H1 (cell line): Measurements from ENCODE around the gene CD151. TPM values are rescaled to one million over a fixed set of nuclear protein-coding genes. Genes with fewer than 3 reads are reported as not detected.

Source experiments
- ATF3 ChIP-seq: IDR thresholded peaks from 2 replicates; pipeline ENCODE4 v1.6.1; 2011; ENCODE audit warnings: low read depth, mild to moderate bottlenecking, low read length; ENCODE audit not compliant: insufficient read depth
- BACH1 ChIP-seq: IDR thresholded peaks from 2 replicates; pipeline ENCODE4 v1.6.1; 2012; ENCODE audit warnings: low read length, improper control_type of control experiment
- BCL11A ChIP-seq, 2 experiments: IDR thresholded peaks; one replicate each; pipeline ENCODE4 v1.6.1; 2011; ENCODE audit warnings: low read depth in 2 of 2, low read length in 2 of 2, mild to moderate bottlenecking in 2 of 2
- CEBPB ChIP-seq: IDR thresholded peaks from 2 replicates; pipeline ENCODE4 v1.6.1; 2012; ENCODE audit warnings: low read depth, low read length
- CREB1 ChIP-seq: IDR thresholded peaks from 2 replicates; pipeline ENCODE4 v1.6.1; 2012; ENCODE audit warnings: inconsistent platforms
- HDAC6 ChIP-seq: IDR thresholded peaks from one replicate; pipeline ENCODE4 v1.7.1; 2012; ENCODE audit warnings: low read depth, mild to moderate bottlenecking, inconsistent platforms, low read length, moderate library complexity
- JUN ChIP-seq: IDR thresholded peaks from 2 replicates; pipeline ENCODE4 v1.6.1; 2011; ENCODE audit warnings: low read depth, mild to moderate bottlenecking, improper control_type of control experiment, low read length
- MAFK ChIP-seq: IDR thresholded peaks from 2 replicates; pipeline ENCODE4 v1.6.1; 2012; ENCODE audit warnings: low read depth, mild to moderate bottlenecking, improper control_type of control experiment, low read length
- PHF8 ChIP-seq: fragments of 200-600 bp; sonication (generic); conservative IDR thresholded peaks from 2 replicates; pipeline ENCODE4 v1.7.1; 2012; ENCODE audit warnings: low read depth, mild to moderate bottlenecking, inconsistent platforms, low read length, moderate library complexity
- RNF2 ChIP-seq: fragments of 200-900, 300-1000 bp; sonication (generic); IDR thresholded peaks from 2 replicates; pipeline ENCODE4 v1.7.1; 2016; ENCODE audit warnings: borderline replicate concordance, low read depth, mild to moderate bottlenecking, antibody characterized with exemption, low read length; ENCODE audit not compliant: poor library complexity, severe bottlenecking; ENCODE audit errors: missing control alignments
- SIN3A ChIP-seq, 2 experiments: IDR thresholded peaks in 1 of 2; conservative IDR thresholded peaks in 1 of 2; 2 replicates each; pipeline ENCODE4 v1.6.1; 2011 to 2012; ENCODE audit warnings: low read length in 2 of 2, improper control_type of control experiment in 1 of 2, low read depth in 1 of 2, mild to moderate bottlenecking in 1 of 2
- SIX5 ChIP-seq: IDR thresholded peaks from 2 replicates; pipeline ENCODE4 v1.6.1; 2011; ENCODE audit warnings: mild to moderate bottlenecking, low read depth, low read length
- TBP ChIP-seq: IDR thresholded peaks from 2 replicates; pipeline ENCODE4 v1.6.1; 2011; ENCODE audit warnings: low read depth, low read length, improper control_type of control experiment
- ZNF274 ChIP-seq: IDR thresholded peaks from 2 replicates; pipeline ENCODE4 v1.7.0; 2012; ENCODE audit warnings: low read length, borderline replicate concordance; ENCODE audit errors: extremely low read depth
- polyA plus RNA-seq, 7 experiments: library from polyadenylated mRNA; depleted of rRNA in 3 of 7; stranded (reverse) in 5 of 7; unstranded in 2 of 7; fragments of >200 nt in 5 of 7; fragments of 200-250 nt in 2 of 7; gene quantifications; 1 replicate in 5 of 7; 2 replicates in 1 of 7; 4 replicates in 1 of 7; pipeline versions ENCODE4 v1.2.1 to v1.2.3, GENCODE V29; 2011 to 2013; ENCODE audit warnings: missing spikeins in 2 of 7, mixed read lengths in 2 of 7
- total RNA-seq: library from RNA; stranded (reverse); fragmentation: NEBNext Ultra II Directional; extraction: Animal tissue kit (Norgen Biotek cat#: 25700); gene quantifications from 2 replicates; pipeline ENCODE4 v1.2.1, GENCODE V29; 2021

Gene CD151
- total and polyA plus RNA-seq, 2 of the 8 experiments (the other 6 are each of a cell fraction or from before 2014, with no cell fraction given), result 101 to 212 TPM

GRCh38 chr11:783581-784015 lies 49.2 kb upstream of the CD151 start (continued):
- TF ChIP-seq RNF2, result no peak
- no peak for TF ChIP-seq BCL11A (IDR thresholded peaks at IDR 0.05; ENCODE audit: low read depth in 2 of 2, low read length in 2 of 2)
- TF ChIP-seq SIX5, result no peak
- no peak for TF ChIP-seq HDAC6
- no peak for TF ChIP-seq ATF3
- TF ChIP-seq MAFK, result no peak
- TF ChIP-seq PHF8, result no peak
- no peak for TF ChIP-seq ZNF274
- no peak for TF ChIP-seq BACH1
- no peak for TF ChIP-seq CEBPB
- 0 out of 4 replicates have a peak, but pooled peaks of 1 of the 2 experiments have one; percentile 63 for TF ChIP-seq SIN3A (conservative IDR thresholded peaks at IDR 0.05 in 1 of 2, IDR thresholded peaks at IDR 0.05 in 1 of 2; ENCODE audit: low read depth in 1 of 2, low read length in 2 of 2)
- TF ChIP-seq CREB1, result no peak
- no peak for TF ChIP-seq JUN
- peak; percentile 67; the same call in 1 of the 2 replicates for TF ChIP-seq TBP
